K562 (cell line): ENCODE measurements around the gene RPL36AL. TPM values are rescaled to one million over a fixed set of nuclear protein-coding genes. Genes with fewer than 3 reads are reported as not detected.

Source experiments
- CREM ChIP-seq: IDR thresholded peaks from 2 replicates; pipeline ENCODE4 v1.6.1; 2014; ENCODE audit warnings: antibody characterized with exemption, low read depth
- CUX1 ChIP-seq: fragments of 200-800 bp; sonication (Bioruptor generic); IDR thresholded peaks from 2 replicates; pipeline ENCODE4 v1.6.1; 2016; ENCODE audit warnings: missing genetic modification characterization, missing compliant biosample characterization
- DACH1 ChIP-seq: fragments of 450-650 bp; IDR thresholded peaks from 2 replicates; pipeline ENCODE4 v1.6.1; 2018; ENCODE audit not compliant: partially characterized antibody
- EP300 ChIP-seq: IDR thresholded peaks from 2 replicates; pipeline ENCODE4 v1.6.1; 2012; ENCODE audit warnings: low read length, improper control_type of control experiment
- EP400 ChIP-seq: fragments of 450-650 bp; IDR thresholded peaks from 2 replicates; pipeline ENCODE4 v1.6.1; 2017; ENCODE audit warnings: antibody characterized with exemption, mild to moderate bottlenecking, moderate library complexity
- FOXA1 ChIP-seq: fragments of 450-650 bp; IDR thresholded peaks from 2 replicates; pipeline ENCODE4 v1.6.1; 2016; ENCODE audit warnings: mild to moderate bottlenecking, borderline replicate concordance
- KAT7 ChIP-seq: sonication (generic); formaldehyde crosslinking; IDR thresholded peaks from 2 replicates; pipeline ENCODE4 v1.8.0; 2022; ENCODE audit warnings: missing genetic modification reagents, mild to moderate bottlenecking, borderline replicate concordance
- KLF16 ChIP-seq: IDR thresholded peaks from 2 replicates; pipeline ENCODE4 v1.6.1; 2016; ENCODE audit warnings: antibody characterized with exemption
- KLF6 ChIP-seq: fragments of 250-450 bp; sonication (Bioruptor Pico); IDR thresholded peaks from 2 replicates; pipeline ENCODE4 v1.4.0; 2020; ENCODE audit warnings: mild to moderate bottlenecking, moderate library complexity, borderline replicate concordance
- LEF1 ChIP-seq: fragments of 450-650 bp; IDR thresholded peaks from 2 replicates; pipeline ENCODE4 v1.6.1; 2016; ENCODE audit warnings: mild to moderate bottlenecking
- NFIC ChIP-seq: fragments of 450-650 bp; IDR thresholded peaks from 2 replicates; pipeline ENCODE4 v1.6.1; 2017; ENCODE audit warnings: mild to moderate bottlenecking, inconsistent platforms
- POLR2AphosphoS5 ChIP-seq: IDR thresholded peaks from 2 replicates; pipeline ENCODE4 v1.6.1; 2011; ENCODE audit warnings: mild to moderate bottlenecking, low read depth, low read length, moderate library complexity; ENCODE audit not compliant: control insufficient read depth, insufficient read depth
- RAD21 ChIP-seq, 2 experiments: fragments of 250-450 bp in 1 of 2; fragments of 450-650 bp in 1 of 2; sonication (Bioruptor Pico) in 1 of 2; formaldehyde crosslinking in 1 of 2; IDR thresholded peaks in 1 of 2; conservative IDR thresholded peaks in 1 of 2; 2 replicates each; pipeline versions ENCODE4 v1.4.0 to v1.8.0; 2020 to 2022; ENCODE audit warnings: mild to moderate bottlenecking in 2 of 2, moderate library complexity in 1 of 2
- TRIM24 ChIP-seq, 2 experiments: fragments of 450-650 bp; IDR thresholded peaks; 2 replicates each; pipeline ENCODE4 v1.6.1; 2016
- ZNF324 ChIP-seq: fragments of 250-450 bp; sonication (Bioruptor Pico); IDR thresholded peaks from 2 replicates; pipeline ENCODE4 v1.4.0; 2020; ENCODE audit warnings: mild to moderate bottlenecking
- ZNF384 ChIP-seq: IDR thresholded peaks from 2 replicates; pipeline ENCODE4 v1.6.1; 2012; ENCODE audit warnings: low read depth, low read length, improper control_type of control experiment
- ZNF655 ChIP-seq: fragments of 250-450 bp; sonication (Bioruptor Pico); IDR thresholded peaks from 2 replicates; pipeline ENCODE4 v1.5.0; 2021
- polyA plus RNA-seq, 8 experiments: library from polyadenylated mRNA; depleted of rRNA in 4 of 8; stranded (reverse) in 5 of 8; unstranded in 3 of 8; fragments of >200 nt; fragmentation: Nextera tagmentation in 2 of 8; fragmentation: Illumina TruSeq in 1 of 8; extraction: Ambion mirVana in 2 of 8; extraction: Trizol in 1 of 8; gene quantifications; 2 replicates each; pipeline versions ENCODE4 v1.2.1 to v1.2.3, GENCODE V29; 2011 to 2014; ENCODE audit warnings: inconsistent platforms in 1 of 8, missing spikeins in 1 of 8
- total RNA-seq, 7 experiments: library from RNA; depleted of rRNA in 6 of 7; stranded (reverse); fragments of >200 nt in 6 of 7; fragmentation: Illumina TruSeq in 2 of 7; extraction: Trizol in 2 of 7; gene quantifications; 2 replicates each; pipeline versions ENCODE4 v1.2.1 to v1.2.3, GENCODE V29; 2011 to 2021; ENCODE audit warnings: low replicate concordance in 1 of 7
- TF ChIP-seq, protein P1 (sequence below), 2 experiments: IDR thresholded peaks in 1 of 2; conservative IDR thresholded peaks in 1 of 2; 2 replicates each; pipeline ENCODE4 v1.6.1; 2016; ENCODE audit warnings: low read depth in 2 of 2, mild to moderate bottlenecking in 1 of 2, missing compliant biosample characterization in 1 of 2, missing genetic modification characterization in 1 of 2, moderate library complexity in 1 of 2

The RPL36AL gene
- total and polyA plus RNA-seq, 9 of the 15 experiments (the other 6 are each of a cell fraction or from before 2014, with no cell fraction given) = 146 to 674 (median 360) TPM

DNA sequence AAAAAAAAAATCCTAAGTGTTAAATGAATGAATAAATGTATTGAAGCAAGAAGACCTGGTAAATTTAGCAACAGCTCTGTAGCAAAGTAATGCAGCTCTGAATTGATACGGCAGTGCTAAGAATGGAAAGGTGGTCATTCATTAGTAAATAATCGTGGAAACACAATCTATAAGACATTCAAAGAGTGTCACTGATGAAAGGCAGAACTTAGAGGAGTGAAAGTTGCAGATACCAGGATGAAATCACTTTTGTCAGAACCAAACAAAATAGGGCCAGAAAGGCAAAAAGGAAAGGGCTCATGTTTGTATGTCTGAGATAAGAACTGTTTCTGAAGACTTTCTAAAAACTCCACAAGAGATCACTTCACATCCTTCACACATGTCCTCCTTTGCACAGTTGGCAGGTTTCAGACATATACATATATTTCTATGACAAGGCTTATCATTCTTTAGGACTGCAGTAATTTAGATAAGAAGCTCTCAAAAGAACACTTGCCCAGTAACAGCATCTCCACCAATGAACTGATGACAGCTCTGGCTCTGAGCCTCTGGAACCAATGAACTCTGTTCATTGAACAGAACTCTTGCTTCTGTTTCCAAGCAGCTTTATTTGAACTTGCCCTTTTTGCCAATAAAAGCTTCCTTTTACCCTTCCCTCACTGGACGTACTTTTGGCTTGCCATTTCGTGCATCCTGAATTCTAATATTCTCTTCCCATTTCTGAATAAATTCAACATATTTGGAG is 25.9 kb downstream of the RPL36AL start (continued):
- TF ChIP-seq POLR2AphosphoS5 = 0 out of 2 replicates have a peak, but pooled peaks have one; percentile 24
- TF ChIP-seq EP400 = peak; percentile 55; the same call in 1 of the 2 replicates
- TF ChIP-seq, protein P1, sequence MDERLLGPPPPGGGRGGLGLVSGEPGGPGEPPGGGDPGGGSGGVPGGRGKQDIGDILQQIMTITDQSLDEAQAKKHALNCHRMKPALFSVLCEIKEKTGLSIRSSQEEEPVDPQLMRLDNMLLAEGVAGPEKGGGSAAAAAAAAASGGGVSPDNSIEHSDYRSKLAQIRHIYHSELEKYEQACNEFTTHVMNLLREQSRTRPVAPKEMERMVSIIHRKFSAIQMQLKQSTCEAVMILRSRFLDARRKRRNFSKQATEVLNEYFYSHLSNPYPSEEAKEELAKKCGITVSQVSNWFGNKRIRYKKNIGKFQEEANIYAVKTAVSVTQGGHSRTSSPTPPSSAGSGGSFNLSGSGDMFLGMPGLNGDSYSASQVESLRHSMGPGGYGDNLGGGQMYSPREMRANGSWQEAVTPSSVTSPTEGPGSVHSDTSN (CRISPR knock-in tag; IDR thresholded peaks at IDR 0.05; ENCODE audit: low read depth) = no peak
- TF ChIP-seq, protein P1 (tag; conservative IDR thresholded peaks at IDR 0.05; ENCODE audit: low read depth) = peak; percentile 84
- TF ChIP-seq ZNF384 = no peak
- no peak for TF ChIP-seq KAT7 (CRISPR knock-in tag)
- TF ChIP-seq RAD21 (CRISPR knock-in tag; conservative IDR thresholded peaks at IDR 0.05 in 1 of 2, IDR thresholded peaks at IDR 0.05 in 1 of 2) = no peak
- TF ChIP-seq NFIC = peak; percentile 43; the same call in 1 of the 2 replicates
- TF ChIP-seq CUX1 (CRISPR knock-in tag) = no peak
- no peak for TF ChIP-seq ZNF324
- TF ChIP-seq LEF1 = 0 out of 2 replicates have a peak, but pooled peaks have one; percentile 30
- TF ChIP-seq TRIM24 (IDR thresholded peaks at IDR 0.05) = 0 out of 4 replicates have a peak, but pooled peaks of 1 of the 2 experiments have one; percentile 30
- TF ChIP-seq KLF16 = peak; percentile 56; the same call in 1 of the 2 replicates
- no peak for TF ChIP-seq ZNF655 (CRISPR knock-in tag)
- peak; percentile 67; the same call in 1 of the 2 replicates for TF ChIP-seq EP300
- 0 out of 2 replicates have a peak, but pooled peaks have one; percentile 18 for TF ChIP-seq CREM
- peak; percentile 5 for TF ChIP-seq DACH1
- no peak for TF ChIP-seq FOXA1
- TF ChIP-seq KLF6 (CRISPR knock-in tag) = no peak
